MM.1S (cell line): ENCODE results near the gene PDZRN3.

Experiments used
- DNase-seq: peaks from one replicate; pipeline ENCODE4 v3.0.0-alpha.2; 2015
- H2AFZ ChIP-seq: fragments of 300-600 bp; sonication (generic); 2 replicates; pipeline ENCODE4 v1.6.0; 2016; ENCODE audit warnings: antibody characterized with exemption, low read length
- H3F3A ChIP-seq: fragments of 300-600 bp; sonication (generic); 2 replicates; pipeline ENCODE4 v1.6.1; 2016; ENCODE audit warnings: mild to moderate bottlenecking, antibody characterized with exemption, low read length, moderate library complexity, mixed read lengths; ENCODE audit not compliant: insufficient read depth
- H3K27ac ChIP-seq: fragments of 300-600 bp; sonication (generic); 2 replicates; pipeline ENCODE4 v1.5.1; 2016; ENCODE audit warnings: mild to moderate bottlenecking, low read length
- H3K27me3 ChIP-seq: fragments of 300-600 bp; sonication (generic); replicated peaks from 2 replicates; pipeline ENCODE4 v1.6.0; 2016; ENCODE audit warnings: low read length; ENCODE audit not compliant: insufficient read depth
- H3K36me3 ChIP-seq: fragments of 300-600 bp; sonication (generic); replicated peaks from 2 replicates; pipeline ENCODE4 v1.6.1; 2016; ENCODE audit warnings: mild to moderate bottlenecking, low read length, mixed read lengths; ENCODE audit not compliant: insufficient read depth
- H3K4me1 ChIP-seq: fragments of 300-600 bp; sonication (generic); 2 replicates; pipeline ENCODE4 v1.6.1; 2016; ENCODE audit warnings: low read length, mixed read lengths
- H3K4me2 ChIP-seq: fragments of 300-600 bp; sonication (generic); 2 replicates; pipeline ENCODE4 v1.6.0; 2016; ENCODE audit warnings: low read depth, low read length
- H3K4me3 ChIP-seq: fragments of 300-600 bp; sonication (generic); 2 replicates; pipeline ENCODE4 v1.5.1; 2016; ENCODE audit warnings: low read length, mixed read lengths
- H3K79me2 ChIP-seq: fragments of 300-600 bp; sonication (generic); 2 replicates; pipeline ENCODE4 v1.6.1; 2016; ENCODE audit warnings: mixed run types, low read length, mixed read lengths
- H3K9ac ChIP-seq: fragments of 300-600 bp; sonication (generic); 2 replicates; pipeline ENCODE4 v1.6.1; 2016; ENCODE audit warnings: low read length, mixed read lengths
- H3K9me2 ChIP-seq: fragments of 300-600 bp; sonication (generic); replicated peaks from 2 replicates; pipeline ENCODE4 v1.6.1; 2016; ENCODE audit warnings: mild to moderate bottlenecking, low read length, mixed read lengths; ENCODE audit not compliant: insufficient read depth
- H3K9me3 ChIP-seq: fragments of 300-600 bp; sonication (generic); replicated peaks from 2 replicates; pipeline ENCODE4 v1.6.1; 2016; ENCODE audit warnings: mild to moderate bottlenecking, low read length, mixed read lengths; ENCODE audit not compliant: insufficient read depth
- H4K20me1 ChIP-seq: fragments of 300-600 bp; sonication (generic); 2 replicates; pipeline ENCODE4 v1.6.1; 2016; ENCODE audit warnings: mild to moderate bottlenecking, low read length, moderate library complexity, mixed read lengths; ENCODE audit not compliant: insufficient read depth
- CTCF ChIP-seq: fragments of 300-600 bp; sonication (generic); IDR thresholded peaks from 2 replicates; pipeline ENCODE4 v1.5.1; 2016; ENCODE audit warnings: antibody characterized with exemption, low read length, mixed read lengths
- EZH2 ChIP-seq: fragments of 300-600 bp; sonication (generic); optimal IDR thresholded peaks from 2 replicates; pipeline ENCODE3; 2017; ENCODE audit warnings: low read depth, mild to moderate bottlenecking, antibody characterized with exemption, low read length, mixed read lengths
- EZH2phosphoT487 ChIP-seq: fragments of 300-600 bp; sonication (generic); IDR thresholded peaks from 2 replicates; pipeline ENCODE4 v1.6.1; 2018; ENCODE audit warnings: antibody characterized with exemption, low read length

Gene PDZRN3

DNA sequence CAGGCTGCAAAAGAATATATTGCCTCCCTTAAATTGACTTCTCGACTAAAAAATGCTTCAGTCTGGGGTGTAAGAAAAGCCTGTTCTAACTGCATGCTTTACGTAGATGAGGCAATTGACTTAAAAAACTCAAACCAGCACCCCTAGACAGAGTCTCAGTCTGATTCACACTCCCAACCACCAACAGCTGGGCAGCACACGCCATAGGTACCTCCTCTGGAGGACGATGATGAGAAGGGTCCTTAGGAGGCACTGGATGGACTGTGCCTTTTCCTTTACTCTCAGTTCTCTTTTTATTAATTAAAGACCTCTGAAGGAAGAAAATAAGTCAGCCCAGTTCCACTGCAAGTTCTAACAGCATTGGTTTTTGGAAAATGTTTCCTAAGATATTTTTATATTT lies 175.0 kb downstream of the PDZRN3 start:
- Histone ChIP-seq H3K27ac (peak overlapping the region; percentile 94), H3K36me3 (no peaks in the 10 kb centered on the region), H3K4me2 (peak overlapping the region; percentile 59), H3F3A (peaks cover 38% of the 10 kb centered on the region), H4K20me1 (no peaks in the 10 kb centered on the region), H2AFZ (no peak overlapping the region), H3K9ac (peak overlapping the region; percentile 66; the same call in 1 of the 2 replicates), H3K4me1 (peaks cover 47% of the 10 kb centered on the region), H3K9me2 (no peaks in the 10 kb centered on the region), H3K79me2 (no peaks in the 10 kb centered on the region), H3K27me3 (no peaks in the 10 kb centered on the region), H3K9me3 (no peaks in the 10 kb centered on the region), H3K4me3 (peak overlapping the region; percentile 38; the same call in 1 of the 2 replicates)
- TF ChIP-seq EZH2: no peak
- TF ChIP-seq EZH2phosphoT487: no peak
- no peak for TF ChIP-seq CTCF
- DNase-seq: no peak

DNA sequence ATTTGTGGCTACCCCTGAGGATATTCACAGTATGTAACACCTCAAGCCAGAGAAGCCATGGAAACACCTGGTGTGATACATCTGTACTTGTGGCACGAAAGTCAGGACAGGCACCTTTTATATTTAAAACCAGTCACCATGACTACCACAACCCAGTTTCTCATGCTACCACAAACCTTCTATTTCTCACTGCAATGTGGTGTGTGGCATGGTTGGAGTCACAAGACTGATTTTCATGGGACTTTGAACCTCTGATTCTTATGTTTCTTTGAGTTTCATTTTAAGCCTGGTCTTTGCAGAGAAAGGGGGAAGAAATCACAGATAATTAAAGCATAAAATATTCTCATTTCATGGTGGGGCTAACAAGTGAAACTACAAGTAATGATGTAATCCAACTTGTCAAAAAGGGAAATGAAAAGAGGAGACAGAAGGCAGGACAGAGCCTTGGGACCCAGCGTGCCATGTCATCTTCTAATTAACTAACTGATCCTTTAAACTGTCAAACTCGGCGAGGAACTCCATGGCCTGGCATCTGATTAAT lies 175.9 kb downstream of the PDZRN3 start:
- H3F3A ChIP-seq: peaks cover 38% of the 10 kb centered on the region
- H2AFZ ChIP-seq: no peak overlapping the region
- peak overlapping the region; percentile 94 for H3K27ac ChIP-seq
- H4K20me1 ChIP-seq: no peaks in the 10 kb centered on the region
- no peak for TF ChIP-seq EZH2
- no peak for TF ChIP-seq CTCF
- no peak for TF ChIP-seq EZH2phosphoT487
- H3K9ac ChIP-seq: peak overlapping the region; percentile 66
- H3K9me2 ChIP-seq: no peaks in the 10 kb centered on the region
- no peaks in the 10 kb centered on the region for H3K27me3 ChIP-seq
- H3K4me2 ChIP-seq: peak overlapping the region; percentile 59
- DNase-seq: peak; percentile 90
- no peaks in the 10 kb centered on the region for H3K79me2 ChIP-seq
- H3K9me3 ChIP-seq: no peaks in the 10 kb centered on the region
- H3K36me3 ChIP-seq: no peaks in the 10 kb centered on the region
- H3K4me3 ChIP-seq: peak overlapping the region; percentile 38
- peaks cover 47% of the 10 kb centered on the region for H3K4me1 ChIP-seq

DNA sequence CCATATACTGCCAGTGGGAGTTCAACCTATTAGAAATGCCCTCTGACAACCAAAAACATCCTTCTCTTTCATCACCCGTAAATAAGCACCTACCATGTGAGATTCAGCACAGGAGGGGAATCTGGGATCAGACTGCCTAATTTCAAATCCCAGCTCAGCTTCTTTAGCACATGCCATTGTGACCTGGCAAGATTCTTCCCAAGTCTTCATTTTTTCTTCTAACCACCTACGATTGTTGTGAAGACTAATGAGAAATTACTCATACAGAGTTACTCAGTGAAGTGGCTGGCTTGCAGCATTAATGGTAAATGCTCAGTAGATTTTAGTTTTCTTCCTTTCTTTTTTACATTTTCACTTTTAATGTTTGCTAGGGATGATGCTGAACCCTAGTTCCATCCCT lies 176.7 kb downstream of the PDZRN3 start:
- Histone ChIP-seq H3K27me3 (no peaks in the 10 kb centered on the region), H3F3A (peaks cover 38% of the 10 kb centered on the region), H3K27ac (peak overlapping the region; percentile 94), H3K79me2 (no peaks in the 10 kb centered on the region), H4K20me1 (no peaks in the 10 kb centered on the region), H3K4me1 (peaks cover 47% of the 10 kb centered on the region), H3K9ac (peak overlapping the region; percentile 52), H3K4me2 (peak overlapping the region; percentile 59), H3K9me3 (no peaks in the 10 kb centered on the region), H3K9me2 (no peaks in the 10 kb centered on the region), H3K4me3 (no peak overlapping the region), H2AFZ (0 out of 2 replicates have a peak overlapping the region, but pooled peaks have one; percentile 8), H3K36me3 (no peaks in the 10 kb centered on the region)
- DNase-seq: no peak
- TF ChIP-seq EZH2 (no peak), EZH2phosphoT487 (no peak), CTCF (no peak)
